Fibroblast of the aortic adventitia (primary cell): Measurements from ENCODE around the gene SYT1. TPM values are rescaled to one million over a fixed set of nuclear protein-coding genes. Genes with fewer than 3 reads are reported as not detected.
A peak's percentile ranks its signal among the peaks of the same experiment; 100 is the strongest.

Experiments used
- DNase-seq: peaks from one replicate; pipeline ENCODE4 v3.0.0-alpha.2; 2010; ENCODE audit warnings: low read depth
- H3K4me3 ChIP-seq: 2 replicates; pipeline ENCODE4 v1.5.1; 2011; ENCODE audit warnings: low read depth, mild to moderate bottlenecking, control low read depth, low read length, moderate library complexity
- total RNA-seq: library from RNA; depleted of rRNA; stranded (reverse); fragments of >200 nt; gene quantifications from 2 replicates; pipeline ENCODE4 v1.2.3, GENCODE V29; 2012; ENCODE audit warnings: low replicate concordance
- TF ChIP-seq, protein P1 (sequence below): IDR thresholded peaks from 2 replicates; pipeline ENCODE4 v1.5.1; 2011; ENCODE audit warnings: mild to moderate bottlenecking, low read length, control low read depth, inconsistent platforms; ENCODE audit not compliant: insufficient read depth

Gene SYT1
- total RNA-seq, 1 donor, result 43.3 TPM

DNA sequence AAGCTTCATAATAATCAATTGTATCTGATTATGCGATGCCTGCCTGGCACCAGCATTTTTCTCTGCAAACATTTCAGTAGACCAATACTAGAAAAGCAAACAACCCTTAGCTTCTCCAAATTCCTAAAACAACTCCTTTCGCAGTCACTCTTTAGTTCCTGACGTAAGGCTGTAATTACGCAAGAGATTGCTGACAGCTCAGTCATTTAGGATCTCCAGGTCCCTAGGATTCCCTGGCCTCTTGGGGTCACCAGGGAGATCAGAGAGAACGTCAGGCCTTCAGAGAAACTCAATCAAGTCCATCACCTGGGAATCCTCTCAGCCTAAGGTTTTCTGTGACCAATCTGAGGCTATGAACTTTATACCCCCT lies 435.6 kb downstream of the SYT1 start:
- TF ChIP-seq, protein P1, sequence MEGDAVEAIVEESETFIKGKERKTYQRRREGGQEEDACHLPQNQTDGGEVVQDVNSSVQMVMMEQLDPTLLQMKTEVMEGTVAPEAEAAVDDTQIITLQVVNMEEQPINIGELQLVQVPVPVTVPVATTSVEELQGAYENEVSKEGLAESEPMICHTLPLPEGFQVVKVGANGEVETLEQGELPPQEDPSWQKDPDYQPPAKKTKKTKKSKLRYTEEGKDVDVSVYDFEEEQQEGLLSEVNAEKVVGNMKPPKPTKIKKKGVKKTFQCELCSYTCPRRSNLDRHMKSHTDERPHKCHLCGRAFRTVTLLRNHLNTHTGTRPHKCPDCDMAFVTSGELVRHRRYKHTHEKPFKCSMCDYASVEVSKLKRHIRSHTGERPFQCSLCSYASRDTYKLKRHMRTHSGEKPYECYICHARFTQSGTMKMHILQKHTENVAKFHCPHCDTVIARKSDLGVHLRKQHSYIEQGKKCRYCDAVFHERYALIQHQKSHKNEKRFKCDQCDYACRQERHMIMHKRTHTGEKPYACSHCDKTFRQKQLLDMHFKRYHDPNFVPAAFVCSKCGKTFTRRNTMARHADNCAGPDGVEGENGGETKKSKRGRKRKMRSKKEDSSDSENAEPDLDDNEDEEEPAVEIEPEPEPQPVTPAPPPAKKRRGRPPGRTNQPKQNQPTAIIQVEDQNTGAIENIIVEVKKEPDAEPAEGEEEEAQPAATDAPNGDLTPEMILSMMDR, result no peak
- no peak for DNase-seq
- no peak overlapping the region for H3K4me3 ChIP-seq

GRCh38 chr12:79301181-79301580 lies 436.6 kb downstream of the SYT1 start:
- H3K4me3 ChIP-seq, result no peak overlapping the region
- DNase-seq, result no peak
- TF ChIP-seq, protein P1, result no peak

DNA sequence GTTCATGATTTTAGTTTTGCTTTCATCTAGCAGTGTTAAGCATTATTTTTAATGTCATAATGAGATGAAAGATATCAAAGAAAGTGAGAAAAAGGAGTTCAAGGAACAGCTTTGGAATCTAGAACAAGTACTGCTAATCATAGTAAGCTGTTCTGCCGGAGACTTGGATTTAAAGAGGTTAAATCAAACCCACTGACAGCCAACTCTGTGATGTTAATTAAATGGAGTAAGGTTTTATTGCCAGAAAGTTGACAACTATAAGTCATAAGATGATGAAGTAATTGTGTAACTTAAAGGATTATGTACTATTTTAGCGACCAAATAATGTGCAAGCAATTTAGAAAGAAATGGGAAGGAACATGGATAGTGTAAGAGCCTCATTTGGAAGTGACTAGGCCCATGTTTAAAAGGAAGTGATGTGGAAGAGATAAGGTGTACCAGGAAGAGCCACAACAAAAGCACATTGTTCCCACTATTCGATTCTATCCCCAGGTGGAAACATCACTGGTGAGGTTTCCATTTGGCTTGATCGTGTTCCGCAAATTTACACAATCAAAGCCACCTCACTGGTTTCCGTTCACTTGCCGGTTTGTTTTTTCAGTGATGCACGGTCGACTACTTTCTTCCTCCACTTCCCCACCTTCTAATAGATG lies 437.7 kb downstream of the SYT1 start:
- no peak for DNase-seq
- TF ChIP-seq, protein P1, result no peak
- no peak overlapping the region for H3K4me3 ChIP-seq

DNA sequence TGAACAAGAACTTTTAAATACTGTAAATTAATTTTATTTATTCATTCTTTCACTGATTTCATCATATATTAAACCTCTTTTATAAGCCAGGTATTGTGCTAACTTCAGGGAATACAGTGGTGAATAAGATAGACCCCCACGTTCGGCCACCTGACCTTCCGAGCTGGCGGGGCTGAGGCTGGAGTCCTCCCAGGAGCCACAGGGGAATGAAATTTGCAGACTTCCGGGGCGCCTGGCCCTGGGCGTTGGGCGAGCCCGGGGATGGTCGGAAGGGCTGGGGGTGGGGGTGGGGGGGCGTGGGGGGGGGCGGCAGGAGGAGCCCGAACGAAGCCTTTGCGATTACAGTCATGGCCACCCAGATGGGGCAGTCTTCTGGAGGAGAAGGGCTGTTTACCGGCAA lies 442.8 kb downstream of the SYT1 start:
- TF ChIP-seq, protein P1, result no peak
- H3K4me3 ChIP-seq, result no peak overlapping the region
- DNase-seq, result no peak

DNA sequence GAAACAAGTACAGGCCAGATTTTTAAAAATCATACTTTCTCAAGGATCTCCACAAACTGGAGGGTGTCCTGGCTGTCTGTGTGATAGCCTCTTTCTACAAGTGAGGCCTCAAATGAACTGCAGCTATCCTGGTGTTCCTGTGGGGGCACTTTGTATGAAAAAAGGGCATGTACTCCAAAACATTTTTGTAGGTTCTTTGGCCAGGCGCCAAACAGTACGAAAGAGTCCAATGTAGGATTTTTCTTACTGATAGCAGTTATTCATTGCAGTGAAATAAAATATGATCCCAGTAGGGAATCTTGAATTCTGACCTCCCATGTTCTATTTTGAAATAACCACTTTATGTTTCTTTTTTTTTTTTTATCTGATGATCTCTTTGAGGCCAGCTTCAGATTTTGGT lies 444.5 kb downstream of the SYT1 start:
- TF ChIP-seq, protein P1, result no peak
- DNase-seq, result no peak
- H3K4me3 ChIP-seq, result no peak overlapping the region

- TF ChIP-seq, protein P1, result no peak
- DNase-seq, result peak; percentile 12
- no peak overlapping the region for H3K4me3 ChIP-seq
These were observed 452.7 kb downstream of the SYT1 start for GRCh38 chr12:79317179-79317847.
